ENCODE results near the gene VEGFA.
"Not testable (repeated sequence)": the region's sequence is repeated elsewhere in the genome, so short reads cannot be mapped to it uniquely, and the experiment has no call there.

Gene VEGFA

DNA sequence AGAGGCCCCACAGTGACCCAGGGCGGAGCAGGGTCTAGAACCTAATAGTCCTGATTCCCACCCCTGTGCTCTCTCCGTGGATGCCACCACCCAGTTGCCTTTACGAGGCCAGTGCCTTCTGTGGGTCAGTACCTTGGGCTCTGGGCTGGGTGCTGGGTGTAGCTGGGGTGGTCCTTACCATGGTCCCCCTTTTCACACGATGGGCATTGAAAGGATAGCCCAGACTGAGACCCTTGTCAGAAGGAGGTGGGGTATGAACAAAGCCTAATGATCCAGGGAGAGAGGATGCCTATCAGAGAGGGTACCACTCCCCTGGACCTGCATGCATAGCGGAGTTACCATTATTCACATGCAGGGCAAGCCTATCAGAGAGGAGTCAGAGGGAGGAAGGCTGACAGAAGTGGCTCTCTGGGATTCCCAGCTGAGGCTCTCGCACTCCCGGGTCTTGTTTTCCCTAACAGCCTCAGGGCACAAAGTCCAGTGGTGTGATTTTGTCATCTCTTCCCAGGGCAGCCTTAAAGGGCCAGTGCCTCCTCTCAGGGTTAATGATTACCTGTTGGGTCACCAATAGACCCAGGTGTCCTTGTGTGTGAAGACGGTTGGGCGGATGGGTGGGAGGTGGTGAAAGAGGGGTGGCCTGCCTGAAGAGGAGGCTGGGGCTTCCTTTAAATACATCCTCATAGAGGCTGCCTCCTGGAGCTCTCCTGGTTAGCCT is 36.2 kb downstream of the VEGFA start:
- no peak for DNase-seq

DNA sequence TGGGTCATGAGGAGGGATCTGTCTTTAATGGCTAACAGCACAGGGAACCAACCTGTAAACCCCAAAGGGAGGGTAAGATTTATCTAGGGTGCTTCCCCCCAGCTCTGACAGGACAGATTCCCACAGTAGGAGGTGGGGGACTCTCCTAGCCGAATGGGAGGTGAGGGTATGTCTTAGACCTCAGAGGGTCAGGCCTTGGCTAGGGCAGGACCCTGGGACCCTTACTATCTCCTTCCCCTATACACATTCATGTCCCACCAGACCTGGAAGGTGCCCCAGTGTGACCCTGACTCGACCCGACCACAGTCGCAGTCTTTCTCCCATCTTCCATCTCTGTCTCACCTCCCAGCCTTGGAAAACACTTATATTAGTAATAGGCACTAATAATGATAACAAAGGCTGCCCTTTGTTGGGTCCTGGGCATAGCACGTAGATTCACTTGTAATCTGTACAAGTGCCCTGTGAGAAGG is 36.8 kb downstream of the VEGFA start:
- DNase-seq = no peak

DNA sequence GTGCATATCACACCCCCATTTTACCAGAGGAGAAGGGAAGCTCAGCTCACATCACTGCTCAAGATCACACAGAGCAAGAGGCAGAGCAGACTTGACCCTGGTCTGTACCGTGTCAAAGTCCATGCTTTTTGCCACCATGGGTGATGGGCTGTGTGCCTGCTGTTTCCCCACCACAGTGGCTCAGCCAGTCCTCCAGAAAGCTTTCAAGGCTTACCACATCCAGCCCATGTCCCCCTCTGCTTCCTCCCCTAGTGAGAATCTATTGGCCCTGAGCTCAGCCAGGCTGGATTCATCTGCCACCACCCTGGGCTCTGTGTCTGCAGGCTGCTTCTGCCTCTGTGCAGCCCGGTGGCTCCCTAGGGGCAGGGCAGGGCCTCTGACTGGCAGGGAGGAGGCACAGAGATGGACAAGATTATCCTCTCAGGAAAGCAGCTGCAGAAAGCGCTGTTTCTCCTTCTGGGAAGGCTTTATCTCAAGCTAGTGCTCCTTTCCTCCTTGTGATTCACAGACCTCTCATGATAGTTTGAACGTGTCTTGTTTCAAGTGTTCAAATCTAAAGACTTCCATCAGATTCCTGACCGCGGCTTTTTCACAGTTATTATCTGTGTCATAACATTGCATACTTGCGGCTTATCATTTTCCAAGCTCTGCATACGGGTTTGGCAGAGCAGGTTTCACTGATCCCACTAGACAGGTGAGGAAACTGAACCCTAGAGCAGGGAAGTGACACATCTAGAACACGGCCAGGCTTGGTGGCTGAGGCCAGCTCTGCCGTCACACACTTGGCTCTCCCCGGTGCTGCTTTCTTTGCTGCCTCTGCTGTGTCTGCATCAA is 37.4 kb downstream of the VEGFA start:
- no peak for DNase-seq

DNA sequence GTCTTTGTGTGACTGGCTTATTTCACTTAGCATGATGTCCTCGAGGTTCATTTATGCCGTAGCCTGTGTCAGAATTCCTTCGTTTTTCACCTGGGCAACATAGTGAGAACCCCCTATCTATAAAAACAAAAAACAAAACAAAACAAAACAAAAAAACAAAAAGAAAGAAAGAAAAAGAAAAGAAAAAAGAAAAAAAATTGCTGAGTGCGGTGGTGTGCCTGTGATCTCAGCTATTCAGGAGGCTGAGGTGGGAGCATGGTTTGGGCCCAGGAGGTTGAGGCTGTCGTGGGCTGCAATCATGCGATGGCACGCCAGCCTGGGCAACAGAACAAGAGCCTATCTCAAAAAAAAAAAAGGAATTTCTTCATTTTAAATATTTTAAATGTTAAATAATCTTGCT is 38.4 kb downstream of the VEGFA start:
- DNase-seq = no peak

DNA sequence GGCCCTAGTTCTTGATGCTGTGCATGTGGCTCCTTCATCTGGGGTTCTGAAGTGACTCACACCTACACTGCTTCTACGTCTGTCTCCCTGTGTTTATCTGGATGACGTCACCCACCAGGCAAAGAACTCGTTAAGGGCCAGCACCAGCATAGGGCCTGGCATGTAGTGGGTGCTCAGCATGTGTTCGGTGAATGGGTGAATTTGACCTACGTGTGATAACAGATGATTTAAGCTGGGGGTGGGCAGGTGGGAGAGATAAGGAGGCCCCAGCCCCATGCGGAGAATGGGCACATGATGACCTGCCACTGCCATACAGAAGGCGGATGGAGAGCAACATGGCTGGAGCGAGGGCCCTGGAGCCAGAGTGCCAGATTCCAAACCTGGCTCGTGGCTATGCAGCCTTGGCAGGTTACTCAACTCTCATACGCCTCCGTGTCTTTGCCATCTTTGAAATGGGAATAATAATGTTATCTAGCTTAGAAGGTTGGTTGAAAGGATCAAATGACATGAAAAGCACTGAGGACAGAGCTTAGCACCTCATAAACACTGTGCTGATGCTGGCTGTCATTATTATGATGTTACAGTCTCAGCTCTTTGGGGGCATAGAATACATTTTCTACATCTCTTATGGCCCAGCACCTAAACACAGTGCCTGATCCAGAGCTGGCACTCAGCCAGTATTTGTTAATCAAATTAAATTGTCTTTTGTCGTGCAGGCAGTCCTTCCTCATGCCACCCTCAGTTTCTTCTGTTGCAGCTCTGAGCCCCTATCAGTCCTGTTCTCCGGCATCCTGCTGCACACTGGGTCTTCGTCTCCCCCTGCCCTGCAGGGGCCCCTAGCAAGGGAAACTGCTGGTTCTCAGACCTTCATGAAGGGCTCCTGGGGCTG is 39.6 kb downstream of the VEGFA start:
- DNase-seq = no peak

DNA sequence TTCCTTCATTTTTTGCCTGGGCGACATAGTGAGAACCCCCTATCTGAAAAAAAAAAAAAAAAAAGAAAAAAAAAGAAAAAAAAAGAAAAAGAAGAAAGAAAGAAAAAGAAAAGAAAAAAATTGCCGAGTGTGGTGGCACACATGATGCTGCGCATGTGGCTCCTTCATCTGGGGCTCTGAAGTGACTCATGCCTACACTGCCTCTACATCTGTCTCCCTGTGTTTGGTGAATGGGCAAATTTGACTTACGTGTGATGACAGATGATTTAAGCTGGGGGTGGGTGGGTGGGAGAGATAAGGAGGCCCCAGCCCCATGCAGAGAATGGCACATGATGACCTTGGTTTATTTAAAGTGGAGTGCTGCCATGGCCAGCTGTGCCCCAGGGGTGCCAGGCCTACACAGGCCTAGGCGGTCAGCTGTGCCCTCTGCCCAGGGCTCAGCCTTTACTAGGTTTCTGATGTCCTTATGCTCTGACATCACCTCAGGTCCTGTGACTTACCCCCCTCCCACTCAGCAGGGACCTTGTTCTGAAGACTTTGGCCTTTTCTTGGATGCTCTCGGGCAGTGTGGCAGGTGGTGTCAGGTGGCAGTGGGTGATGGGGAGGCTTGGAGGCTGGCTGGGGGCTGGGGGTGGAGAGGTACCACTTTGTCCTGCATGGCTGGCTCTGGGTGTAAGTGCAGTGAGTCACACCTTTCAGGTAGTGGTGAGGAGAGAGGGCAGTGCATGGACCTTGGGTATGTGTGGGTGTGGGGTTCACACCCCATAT is 41.1 kb downstream of the VEGFA start:
- DNase-seq = no peak

DNA sequence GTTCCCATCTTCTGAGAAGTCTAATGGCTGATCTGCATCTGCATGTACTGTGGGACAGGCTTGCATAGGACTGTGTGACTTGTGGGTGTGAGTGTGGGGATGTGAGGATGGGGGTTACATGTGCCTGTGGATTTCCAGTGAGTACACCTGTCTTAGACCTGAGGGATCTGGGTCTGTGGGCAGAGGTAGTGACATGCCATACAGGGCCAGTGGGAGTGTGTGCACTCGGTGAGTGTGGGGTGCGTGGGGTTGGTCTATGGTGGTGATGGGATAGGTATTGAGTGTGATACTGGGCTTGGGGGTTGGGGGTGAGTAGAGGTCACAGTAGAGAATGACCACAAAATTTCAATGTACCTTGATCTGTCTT is 41.7 kb downstream of the VEGFA start:
- DNase-seq = no peak

DNA sequence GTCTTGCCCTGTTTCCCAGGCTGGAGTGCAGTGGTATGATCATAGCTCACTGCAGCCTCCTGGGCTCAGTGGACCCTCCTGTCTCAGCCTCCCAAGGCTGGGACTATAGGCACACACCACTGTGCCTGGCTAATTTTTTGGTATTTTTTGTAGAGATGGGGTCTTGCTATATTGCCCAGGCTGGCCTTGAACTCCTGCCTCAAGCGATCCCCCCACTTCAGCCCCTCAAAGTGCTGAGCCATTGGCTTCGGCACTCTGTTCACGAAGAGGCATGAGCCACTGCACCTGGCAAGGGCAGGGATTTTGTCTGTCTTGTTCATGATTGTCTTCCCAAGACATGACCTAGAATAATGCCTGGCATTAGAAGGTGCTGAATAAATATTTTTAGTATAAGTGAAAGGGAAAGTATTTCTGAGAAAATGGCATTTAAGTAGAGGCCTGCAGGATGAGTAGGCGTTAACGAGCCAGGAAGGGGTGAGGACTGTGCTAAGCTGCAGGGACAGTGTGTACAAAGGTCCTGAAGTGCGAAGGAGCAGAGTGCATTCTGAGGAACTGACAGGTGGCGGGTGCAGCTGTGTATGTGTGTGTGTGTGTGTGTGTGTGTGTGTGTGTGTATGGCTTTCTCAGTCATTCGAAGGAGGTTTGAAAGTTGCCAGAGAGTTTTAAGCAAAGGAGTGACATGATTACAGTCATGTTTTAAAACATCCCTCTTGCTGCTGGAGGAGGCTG is 43.0 kb downstream of the VEGFA start:
- DNase-seq = no peak

DNA sequence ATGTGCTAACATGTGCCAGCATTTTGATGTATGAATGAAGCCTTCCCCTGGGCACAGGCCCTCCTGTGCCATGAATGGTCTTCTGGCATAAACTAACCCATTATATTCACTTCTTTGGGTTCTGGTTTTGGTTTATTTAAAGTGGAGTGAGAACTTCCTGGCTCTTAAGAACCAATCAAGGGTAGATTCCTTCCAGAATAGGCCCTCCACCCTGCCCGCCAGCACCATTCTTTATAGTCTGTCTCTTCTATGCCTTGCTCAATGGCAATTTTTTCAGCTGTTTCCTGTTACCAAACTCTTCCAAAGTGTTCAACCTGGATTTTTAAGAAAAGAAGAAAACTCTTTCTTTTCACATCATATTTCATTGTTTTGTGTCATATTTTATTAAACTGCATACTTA is 44.1 kb downstream of the VEGFA start:
- DNase-seq = no peak

DNA sequence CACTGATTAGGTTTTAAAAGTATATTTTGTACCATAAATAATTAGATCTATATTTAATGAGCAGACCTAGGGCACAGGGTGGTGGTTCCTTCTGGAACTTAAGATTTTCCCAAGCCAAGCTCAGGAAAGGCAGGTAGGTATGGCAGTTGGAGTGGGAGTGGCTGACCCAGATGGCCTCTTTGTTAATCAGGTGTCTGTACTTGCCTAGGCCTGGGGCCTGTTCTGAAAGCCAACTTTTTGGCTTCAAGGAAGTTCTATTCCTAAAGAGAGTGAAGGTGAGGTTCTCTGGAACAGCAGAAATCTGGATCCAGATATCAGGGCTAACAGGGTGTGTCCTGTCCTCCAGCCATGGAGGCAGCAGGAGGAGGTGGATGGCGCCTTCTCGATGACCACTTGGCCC is 44.9 kb downstream of the VEGFA start:
- no peak for DNase-seq

DNA sequence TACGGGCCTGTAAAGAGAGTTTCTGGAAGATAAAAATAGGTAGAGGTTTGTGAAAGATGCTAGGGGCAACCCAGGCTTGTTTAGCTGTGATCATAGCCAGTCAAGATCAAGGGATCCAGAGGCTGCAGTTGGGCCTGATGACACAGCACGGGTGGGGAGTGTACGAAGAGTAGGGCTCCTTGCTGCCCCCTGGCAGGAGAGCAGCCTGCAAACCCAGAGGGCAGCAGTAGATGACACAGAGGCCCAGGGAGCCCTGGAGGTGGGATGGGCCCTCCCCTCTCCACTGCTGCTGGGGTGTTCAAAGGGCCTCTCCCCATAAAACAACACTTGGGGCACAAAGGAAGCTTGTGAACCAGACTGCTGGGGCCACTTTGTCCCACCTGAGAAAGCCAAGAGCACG is 47.2 kb downstream of the VEGFA start:
- no peak for DNase-seq

DNA sequence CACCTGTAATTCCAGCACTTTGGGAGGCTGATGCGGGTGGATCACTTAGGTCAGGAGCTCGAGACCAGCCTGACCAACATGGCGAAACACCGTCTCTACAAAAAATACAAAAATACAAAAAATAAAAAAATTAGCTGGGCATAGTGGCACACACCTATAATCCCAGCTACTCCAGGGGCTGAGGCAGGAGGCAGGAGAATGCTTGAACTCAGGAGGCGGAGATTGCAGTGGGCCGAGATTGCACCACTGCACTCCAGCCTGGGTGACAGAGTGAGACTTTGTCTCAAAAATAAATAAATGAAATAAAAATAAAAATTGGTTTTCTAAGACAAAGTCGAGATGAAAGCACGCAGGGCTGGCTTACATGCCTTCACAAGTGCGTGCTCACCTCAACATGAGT is 49.0 kb downstream of the VEGFA start:
- not testable (repeated sequence) for DNase-seq

DNA sequence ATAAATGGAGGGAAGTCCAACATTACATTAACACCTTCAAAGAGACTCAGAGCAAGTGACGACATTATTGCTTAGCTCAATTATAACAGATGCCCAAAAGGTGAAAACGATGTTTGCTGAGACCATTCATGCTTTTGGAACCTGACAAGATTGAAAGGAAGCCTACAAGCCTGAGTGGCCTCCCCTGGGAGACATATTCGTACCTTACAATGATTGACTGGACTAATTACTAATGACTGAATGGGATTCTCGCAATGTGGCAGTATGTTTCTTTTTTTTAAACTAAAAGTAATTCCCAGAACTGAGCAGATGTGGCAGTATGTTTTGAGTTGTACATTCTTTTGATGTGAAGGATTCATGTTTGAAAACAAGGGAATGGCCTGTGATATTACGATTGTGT is 49.9 kb downstream of the VEGFA start:
- DNase-seq = no peak

DNA sequence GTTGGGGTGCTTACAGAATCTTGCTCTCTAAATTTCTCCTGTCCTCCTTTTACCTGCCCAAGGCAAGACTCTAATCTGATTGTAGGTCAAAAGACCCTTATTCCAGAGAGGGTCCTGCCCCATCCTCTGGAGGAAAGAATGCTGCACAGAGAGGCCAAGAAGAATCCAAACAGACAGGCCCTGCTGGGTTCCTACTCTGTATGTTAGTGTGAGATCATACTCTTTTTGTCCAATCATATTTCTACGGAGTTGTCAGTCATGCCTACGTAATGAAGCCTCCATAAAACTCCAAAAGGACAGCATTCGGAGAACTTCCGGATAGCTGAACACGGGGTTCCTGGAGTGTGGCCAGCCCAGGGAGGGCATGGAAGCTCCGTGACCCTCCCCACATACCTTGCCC is 50.5 kb downstream of the VEGFA start:
- no peak for DNase-seq

DNA sequence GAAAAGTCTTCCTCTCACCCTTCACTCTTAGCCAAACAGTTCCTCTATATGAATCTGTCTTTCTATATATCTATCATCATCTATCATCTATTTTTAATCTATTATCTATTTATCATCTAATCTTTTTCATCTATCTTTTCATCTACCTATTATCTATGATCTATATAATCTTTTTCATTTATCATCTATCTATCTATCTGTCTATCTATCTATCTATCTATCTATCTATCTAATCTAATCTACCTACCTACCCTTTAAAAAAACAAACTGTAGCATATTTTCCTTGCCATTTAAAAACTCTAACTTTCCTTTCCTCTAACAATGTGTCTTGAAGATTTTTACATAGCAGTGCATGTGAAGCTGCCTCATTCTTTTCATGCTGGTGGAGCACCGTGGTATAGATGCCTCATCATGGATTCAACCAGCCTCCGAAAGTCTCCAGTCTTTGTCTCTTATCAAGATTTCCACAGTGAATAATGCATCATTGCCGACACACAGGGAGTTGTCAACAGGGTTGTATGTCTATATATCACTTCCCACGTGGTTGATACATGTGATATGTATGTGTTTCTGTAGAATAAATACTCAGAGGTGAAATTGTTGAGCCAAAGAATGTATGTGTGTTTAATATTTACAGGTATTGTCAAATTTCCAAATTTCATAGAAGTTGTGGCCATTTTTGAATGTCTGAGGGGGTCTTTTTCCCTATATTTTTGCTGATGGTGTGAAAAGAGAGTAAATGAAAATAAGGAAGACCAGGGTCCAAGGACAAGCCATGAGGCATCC is 51.3 kb downstream of the VEGFA start:
- DNase-seq = no peak

DNA sequence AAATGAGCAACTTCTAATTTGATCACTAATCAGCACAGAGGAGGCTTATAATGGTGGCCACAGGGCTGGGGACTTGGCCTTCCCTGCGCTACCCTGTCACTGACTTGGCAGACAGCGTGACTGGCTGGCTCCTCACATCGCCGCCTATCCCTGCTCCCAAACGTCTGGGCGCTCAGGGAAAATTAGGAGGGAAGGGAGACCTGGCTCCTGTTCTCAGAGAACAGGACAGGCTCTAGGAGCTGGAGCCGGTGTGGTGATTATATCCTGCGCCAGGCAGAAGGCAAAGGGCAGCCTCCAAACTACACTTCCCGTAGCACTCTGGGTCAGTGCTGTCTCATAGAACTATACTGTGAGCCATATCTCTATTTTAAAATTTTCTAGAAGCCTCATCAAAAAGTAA is 53.4 kb downstream of the VEGFA start:
- no peak for DNase-seq

DNA sequence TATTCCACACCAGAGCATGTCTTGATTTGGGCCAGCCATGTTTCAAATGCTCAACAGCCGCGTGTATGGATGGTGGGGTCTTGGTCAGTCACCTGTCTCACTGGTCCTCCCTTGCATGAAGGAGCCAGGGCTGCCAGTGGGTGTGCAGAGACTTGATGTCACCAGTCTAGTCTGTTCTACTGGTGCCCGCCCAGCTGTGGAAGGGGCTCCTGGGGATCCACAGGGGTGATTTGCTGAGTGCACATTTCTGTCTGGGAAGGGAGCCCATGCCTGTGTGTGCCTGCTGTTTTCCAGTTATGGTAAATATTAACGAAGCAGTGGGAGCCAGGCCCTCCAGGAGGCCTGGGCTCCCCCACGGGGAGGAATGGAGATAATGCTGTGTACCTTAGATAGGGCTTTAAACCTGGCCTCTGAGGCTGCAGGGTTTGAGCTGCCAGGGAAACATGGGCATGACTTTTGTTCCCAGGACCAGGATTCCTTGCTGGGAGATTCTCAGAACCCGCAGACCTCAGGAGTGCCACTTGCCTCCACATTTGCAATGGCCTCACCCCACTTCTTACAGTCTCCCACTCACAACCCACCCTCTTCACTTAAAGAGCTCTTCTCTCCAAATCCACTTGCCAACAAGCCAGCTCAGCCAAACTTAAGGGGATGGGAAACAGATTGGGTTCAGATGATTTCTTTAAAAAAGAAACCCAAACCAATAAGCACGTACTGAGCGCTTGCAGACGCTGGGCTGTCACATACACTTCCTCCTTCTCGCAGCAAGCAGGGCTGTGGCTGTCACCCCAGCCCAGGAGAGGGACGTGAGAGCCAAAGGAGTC is 54.1 kb downstream of the VEGFA start:
- no peak for DNase-seq

DNA sequence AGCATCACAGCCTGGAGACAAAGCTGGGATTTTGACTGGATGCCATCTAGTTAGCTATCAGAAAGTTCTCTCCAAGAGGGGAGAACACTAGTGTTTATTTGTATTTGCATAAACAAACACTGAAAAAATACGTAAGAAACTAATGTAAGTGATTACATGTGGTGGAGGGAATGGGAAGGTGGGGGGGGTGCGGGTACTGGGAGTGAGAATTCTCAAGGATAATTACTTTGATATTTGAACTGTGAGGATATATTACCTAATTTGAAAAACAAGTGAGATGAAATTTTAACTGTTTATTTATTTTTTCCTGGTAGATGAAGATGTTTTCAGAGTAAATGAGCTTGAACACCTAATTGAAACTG is 54.7 kb downstream of the VEGFA start:
- DNase-seq = no peak

DNA sequence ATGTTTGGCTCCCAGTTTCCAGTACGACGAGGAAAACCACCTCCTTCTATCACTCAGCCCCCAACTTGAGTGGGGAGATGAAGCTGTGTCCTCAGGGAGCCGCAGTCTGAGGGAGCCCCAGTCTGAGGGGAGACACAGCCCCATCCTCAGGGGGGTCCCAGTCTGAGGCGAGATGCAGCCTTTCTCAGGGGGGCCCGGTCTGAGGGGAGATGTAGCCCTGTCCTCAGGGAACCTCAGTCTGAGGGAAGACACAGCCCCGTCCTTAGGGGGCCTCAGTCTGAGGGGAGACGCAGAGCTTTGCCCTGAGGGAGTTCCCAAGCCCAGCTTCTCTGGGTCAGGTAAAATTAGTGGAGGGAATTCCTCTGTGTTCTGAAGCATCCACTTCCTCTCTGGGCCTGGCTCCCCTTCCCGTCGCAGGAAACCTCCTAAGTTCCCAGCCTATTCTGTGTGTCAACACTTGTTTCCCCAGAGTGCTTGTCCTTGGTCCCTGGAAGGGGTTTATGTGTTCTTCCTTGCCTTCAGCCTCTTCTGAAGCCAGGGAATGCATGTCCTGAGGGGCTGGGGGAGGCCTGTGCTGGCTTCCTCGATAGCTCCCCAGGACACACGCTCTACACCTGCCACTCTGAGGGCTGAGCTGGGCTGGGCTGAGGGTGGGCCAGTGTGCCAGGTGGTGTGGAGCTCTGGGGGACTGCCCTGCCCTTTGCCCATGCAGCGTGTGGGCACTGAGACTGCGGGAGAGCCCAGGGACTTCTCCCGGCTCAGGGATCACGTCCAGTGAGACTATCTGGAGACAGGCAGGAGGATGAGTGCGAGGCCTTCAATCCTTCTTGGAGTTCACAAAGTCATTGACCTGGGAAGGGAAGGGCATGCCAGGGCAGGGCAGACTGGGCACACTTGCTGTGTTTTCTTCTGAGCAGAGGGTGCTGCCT is 55.4 kb downstream of the VEGFA start:
- no peak for DNase-seq

Measured in NCI-H1436 treated with DMSO at 0.1 percent for 48 hours (cell line).